HG02623 (cell line): ENCODE results near the gene PRDX1.
"Not testable (repeated sequence)": the region's sequence is repeated elsewhere in the genome, so short reads cannot be mapped to it uniquely, and the experiment has no call there.

ENCODE experiments used
- ATAC-seq: cut with Tn5 transposase; IDR thresholded peaks from one replicate; pipeline ENCODE4 v1.9.1; 2021; ENCODE audit warnings: moderate library complexity; ENCODE audit not compliant: unreplicated experiment

The PRDX1 gene

DNA sequence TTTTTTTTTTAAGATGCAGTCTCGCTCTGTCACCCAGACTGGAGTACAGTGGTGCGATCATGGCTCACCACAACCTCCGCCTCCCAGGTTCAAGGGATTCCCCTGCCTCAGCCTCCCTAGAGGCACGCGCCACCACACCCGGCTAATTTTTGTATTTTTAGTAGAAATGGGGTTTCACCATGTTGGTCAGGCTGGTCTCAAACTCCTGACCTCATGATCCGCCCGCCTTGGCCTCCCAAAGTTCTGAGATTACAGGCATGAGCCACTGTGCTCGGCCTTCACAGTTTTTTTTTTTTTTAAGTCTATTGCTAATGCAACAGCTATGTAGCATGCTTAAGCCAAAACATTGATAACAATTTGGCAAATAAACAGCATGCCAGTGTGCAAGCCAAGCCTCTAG, 54.3 kb downstream of the PRDX1 start:
- not testable (repeated sequence) for ATAC-seq

DNA sequence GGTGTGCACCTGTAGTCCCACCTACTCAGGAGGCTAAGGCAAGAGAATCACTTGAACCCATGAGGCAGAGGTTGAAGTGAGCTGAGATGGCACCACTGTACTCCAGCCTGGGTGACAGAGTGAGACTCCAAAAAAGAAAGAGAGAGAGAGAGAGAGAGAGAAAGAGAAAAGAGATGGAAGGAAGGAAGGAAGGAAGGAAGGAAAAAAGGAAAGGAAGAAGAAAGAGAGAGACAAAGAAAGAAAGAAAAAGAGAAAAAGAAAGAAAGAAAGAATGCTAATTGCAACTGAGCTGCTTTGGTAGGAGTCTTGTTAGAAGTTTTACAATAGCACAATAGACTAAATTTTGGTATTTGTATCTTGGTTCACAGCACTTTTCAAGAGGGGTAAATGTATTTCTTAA, 56.4 kb downstream of the PRDX1 start:
- ATAC-seq: no peak
